HG03558 (cell line): Measurements from ENCODE around the gene MMP17.

Experiments
- ATAC-seq: cut with Tn5 transposase; IDR thresholded peaks from one replicate; pipeline ENCODE4 v1.9.1; 2021; ENCODE audit warnings: moderate number of reproducible peaks; ENCODE audit not compliant: unreplicated experiment; ENCODE audit errors: extremely low read depth

Gene MMP17

GRCh38 chr12:131892711-131893604, 64.8 kb downstream of the MMP17 start:
- no peak for ATAC-seq

GRCh38 chr12:131893605-131894312, 65.6 kb downstream of the MMP17 start:
- ATAC-seq: no peak

- peak; percentile 36 for ATAC-seq
Observed at GRCh38 chr12:131894313-131894860, 66.2 kb downstream of the MMP17 start, which contains the start of gene ULK1. TSS of gene ULK1 (plus strand) at chr12:131894622. CDS start at chr12:131895002, 380 bp downstream.

- no peak for ATAC-seq
Observed at GRCh38 chr12:131894981-131895639, 66.9 kb downstream of the MMP17 start.

- no peak for ATAC-seq
Observed at GRCh38 chr12:131895640-131896079, 67.5 kb downstream of the MMP17 start.

- ATAC-seq: no peak
Observed at GRCh38 chr12:131896080-131896810, 68.1 kb downstream of the MMP17 start.

- ATAC-seq: no peak
Observed at GRCh38 chr12:131896811-131897270, 68.6 kb downstream of the MMP17 start.

- no peak for ATAC-seq
Observed at GRCh38 chr12:131897276-131897675, 69.1 kb downstream of the MMP17 start.

GRCh38 chr12:131897875-131898274, 69.7 kb downstream of the MMP17 start:
- no peak for ATAC-seq

GRCh38 chr12:131900397-131900796, 72.2 kb downstream of the MMP17 start:
- ATAC-seq: no peak
